Uterus (tissue), 2 donors: ENCODE data around the gene RNF115.

Source experiments
- CTCF ChIP-seq, 4 experiments: fragments of 200-600 bp in 2 of 4; fragments of 450-650 bp in 2 of 4; sonication (generic) in 2 of 4; IDR thresholded peaks; one replicate each; pipeline ENCODE4 v1.5.1; 2016 to 2019; ENCODE audit warnings: antibody characterized with exemption in 4 of 4, mild to moderate bottlenecking in 2 of 4, moderate library complexity in 1 of 4
- POLR2A ChIP-seq, 2 donors: fragments of 450-650 bp; IDR thresholded peaks; one replicate each; pipeline ENCODE4 v1.6.1; 2016; ENCODE audit warnings: antibody characterized with exemption in 2 of 2, mild to moderate bottlenecking in 1 of 2, moderate library complexity in 1 of 2

DNA sequence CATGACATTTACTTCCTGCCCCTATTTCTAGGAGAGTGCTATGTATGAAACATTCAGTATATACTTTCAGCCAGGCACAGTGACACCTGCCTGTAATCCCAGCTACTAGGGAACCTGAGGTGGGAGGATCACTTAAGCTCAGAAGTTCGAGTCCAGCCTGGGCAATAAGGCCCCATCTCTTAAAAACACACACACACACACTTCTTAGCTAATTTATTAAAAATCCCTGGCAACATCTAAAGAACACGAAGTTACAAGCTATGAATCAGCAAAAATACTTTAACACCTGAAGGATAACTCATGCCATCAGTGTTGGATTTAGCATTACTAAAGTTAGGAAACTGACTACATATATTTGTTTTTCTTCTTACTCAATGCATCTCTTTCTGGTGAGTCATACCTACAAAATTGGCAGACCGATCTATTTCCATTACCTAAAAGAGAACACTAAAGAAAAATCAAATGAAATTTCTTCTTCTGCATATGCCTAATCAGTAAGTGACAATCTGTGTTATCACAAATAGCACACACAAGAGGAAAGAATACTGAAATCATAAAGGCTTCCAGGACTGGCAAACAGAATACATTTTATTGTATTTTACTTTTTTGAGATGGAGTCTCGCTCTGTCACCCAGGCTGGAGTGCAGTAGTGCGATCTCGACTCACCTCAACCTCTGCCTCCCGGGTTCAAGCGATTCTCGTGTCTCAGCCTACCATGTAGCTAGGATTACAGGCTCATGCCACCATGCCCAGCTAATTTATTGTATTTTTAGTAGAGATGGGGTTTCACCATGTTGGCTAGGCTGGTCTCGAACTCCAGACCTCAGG lies 41.4 kb downstream of the RNF115 start:
- TF ChIP-seq POLR2A (IDR thresholded peaks at IDR 0.05) (no peak), CTCF (IDR thresholded peaks at IDR 0.05) (no peak)
